Embryonic facial prominence (tissue), 1 donor: Measurements from ENCODE around the gene HAUS7.

Experiments
- DNase-seq: peaks from one replicate; pipeline ENCODE4 v3.0.0-alpha.2; 2016; ENCODE audit errors: extremely low spot score

Gene HAUS7

GRCh38 chrX:153499341-153499740, 29.0 kb upstream of the HAUS7 start:
- no peak for DNase-seq

GRCh38 chrX:153498453-153498852, 28.1 kb upstream of the HAUS7 start:
- no peak for DNase-seq

- no peak for DNase-seq
These were observed 26.2 kb upstream of the HAUS7 start for GRCh38 chrX:153496590-153496959.

GRCh38 chrX:153495903-153496589, 25.7 kb upstream of the HAUS7 start:
- DNase-seq, result no peak

- DNase-seq, result no peak
These were observed 25.0 kb upstream of the HAUS7 start for GRCh38 chrX:153495362-153495751.

GRCh38 chrX:153494541-153495361, 24.4 kb upstream of the HAUS7 start, which contains the start of gene BGN:
Gene BGN, plus strand, starts transcription at chrX:153494980. Its CDS starts 9,652 bp downstream, at chrX:153504632.
- no peak for DNase-seq

- no peak for DNase-seq
These were observed 23.7 kb upstream of the HAUS7 start for GRCh38 chrX:153494061-153494460.

- DNase-seq, result no peak
These were observed 22.7 kb upstream of the HAUS7 start for GRCh38 chrX:153493085-153493484.

- DNase-seq, result no peak
These were observed 22.2 kb upstream of the HAUS7 start for GRCh38 chrX:153492543-153492942.

- DNase-seq, result no peak
These were observed 21.5 kb upstream of the HAUS7 start for GRCh38 chrX:153491918-153492317.

GRCh38 chrX:153491351-153491914, 21.1 kb upstream of the HAUS7 start:
- no peak for DNase-seq

GRCh38 chrX:153490217-153490930, 20.0 kb upstream of the HAUS7 start:
- no peak for DNase-seq

- no peak for DNase-seq
These were observed 18.0 kb upstream of the HAUS7 start for GRCh38 chrX:153488231-153488914.

GRCh38 chrX:153487590-153488071, 17.3 kb upstream of the HAUS7 start:
- no peak for DNase-seq

- no peak for DNase-seq
These were observed 15.8 kb upstream of the HAUS7 start for GRCh38 chrX:153486171-153486570.

- no peak for DNase-seq
These were observed 15.2 kb upstream of the HAUS7 start for GRCh38 chrX:153485396-153486080.

GRCh38 chrX:153482376-153483015, 12.1 kb upstream of the HAUS7 start:
- no peak for DNase-seq

- no peak for DNase-seq
These were observed 10.7 kb upstream of the HAUS7 start for GRCh38 chrX:153481043-153481442.

GRCh38 chrX:153478746-153479145, 8.4 kb upstream of the HAUS7 start:
- no peak for DNase-seq

GRCh38 chrX:153477901-153478300, 7.5 kb upstream of the HAUS7 start:
- DNase-seq, result no peak
